EL (cell line): ENCODE results near the gene RPH3AL.
"Not testable (repeated sequence)": the region's sequence is repeated elsewhere in the genome, so short reads cannot be mapped to it uniquely, and the experiment has no call there.

ENCODE experiments used
- DNase-seq: peaks from one replicate; pipeline ENCODE4 v3.0.0-alpha.2; 2016

RPH3AL gene

DNA sequence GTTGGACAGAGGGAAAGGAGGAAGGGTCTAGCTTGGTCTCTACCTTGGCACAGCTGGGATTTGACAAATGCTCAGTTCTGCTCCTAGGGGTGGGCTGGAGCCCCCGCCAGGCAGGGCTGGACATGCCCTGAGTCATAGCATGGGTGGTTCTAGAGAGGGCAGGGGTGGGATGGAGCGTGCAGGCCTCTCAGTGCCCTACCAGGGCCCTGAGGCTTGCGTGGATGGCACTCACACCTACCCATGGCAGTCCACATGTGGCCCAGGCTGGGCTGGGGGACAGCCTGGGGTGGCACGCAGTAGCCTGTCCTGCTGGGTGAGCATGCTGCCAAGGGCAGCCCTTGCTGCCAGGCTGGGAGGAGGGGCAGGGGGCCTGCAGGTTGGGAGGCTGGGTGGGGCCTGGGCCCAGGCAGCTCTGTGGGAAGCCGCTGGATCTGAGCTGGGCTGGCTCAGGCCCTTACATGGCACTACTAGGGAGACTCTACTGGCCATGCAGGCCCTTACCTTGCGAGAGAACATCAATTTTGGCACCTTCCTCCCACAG lies 182.4 kb downstream of the RPH3AL start:
- DNase-seq: no peak

- not testable (repeated sequence) for DNase-seq
Observed at GRCh38 chr17:168614-169013, 184.0 kb downstream of the RPH3AL start.

DNA sequence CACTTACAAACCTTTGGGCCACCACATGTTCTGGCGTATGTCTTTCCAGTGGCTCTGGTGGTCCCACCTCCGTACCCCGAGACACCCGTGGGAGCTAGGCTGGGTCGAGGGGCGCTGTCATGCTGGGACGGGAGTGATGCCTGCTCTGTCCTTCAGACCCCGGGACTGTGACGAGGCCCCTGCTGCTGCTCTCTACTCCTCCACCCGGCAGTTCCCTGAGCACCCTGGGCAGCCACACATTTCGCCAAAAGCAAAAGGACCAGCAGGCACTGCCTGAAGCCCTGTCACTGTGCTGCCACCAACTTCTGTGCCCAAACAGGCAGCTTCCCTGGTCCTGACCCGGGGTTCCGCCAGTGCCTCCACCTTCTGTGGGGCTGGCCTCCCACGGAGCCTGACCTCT lies 186.7 kb downstream of the RPH3AL start:
- DNase-seq: no peak

DNA sequence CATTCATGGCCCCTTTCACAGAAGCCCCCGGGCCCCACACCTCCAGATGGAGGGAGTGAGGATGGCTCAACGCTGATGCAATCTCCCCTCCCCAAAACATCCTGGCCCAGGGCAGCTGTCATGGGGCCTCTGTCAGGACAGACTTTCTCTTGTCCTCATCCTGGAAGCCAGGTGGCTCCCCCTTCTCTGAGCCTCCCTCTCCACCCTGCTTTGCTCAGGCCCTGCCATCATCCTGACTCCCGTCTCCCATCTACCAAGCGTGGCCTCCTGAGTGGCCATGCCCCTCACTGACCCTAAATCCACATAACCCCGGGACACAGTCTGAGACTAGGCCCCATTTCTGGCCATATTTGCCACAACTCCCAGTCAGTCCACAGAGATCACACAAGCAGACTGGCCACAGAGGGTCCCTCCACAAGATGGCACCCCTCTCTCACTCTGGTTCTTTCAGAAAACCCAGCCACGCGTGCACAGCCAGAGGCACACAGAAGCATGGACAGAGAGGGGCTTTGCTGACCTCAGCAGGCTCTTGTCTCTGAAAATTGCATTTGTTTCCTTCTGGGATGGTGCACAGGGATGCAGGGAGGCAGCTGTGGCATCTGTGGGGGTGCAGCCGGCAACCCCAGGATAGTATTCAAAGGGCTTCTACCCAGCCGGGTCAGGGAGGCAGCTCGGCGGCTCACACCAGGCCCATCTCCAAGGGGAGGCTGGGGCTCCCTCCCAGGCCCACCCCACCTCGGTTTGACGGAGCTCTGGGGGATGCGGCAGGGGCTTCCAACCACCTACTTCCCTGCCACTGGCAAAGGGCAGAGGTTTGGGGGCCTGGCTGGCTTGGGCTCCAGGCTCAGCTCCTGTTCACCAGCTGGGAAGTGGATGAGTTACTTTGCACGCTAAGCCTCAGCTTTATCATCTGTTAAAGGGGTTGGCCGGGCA lies 188.0 kb downstream of the RPH3AL start:
- peak; percentile 42 for DNase-seq

GRCh38 chr17:163514-164098 lies 189.0 kb downstream of the RPH3AL start:
- no peak for DNase-seq

GRCh38 chr17:162689-163088 lies 189.9 kb downstream of the RPH3AL start:
- no peak for DNase-seq
